CD4-positive, alpha-beta T cell treated with Interleukin-6 for 4 hours (primary cell): ENCODE measurements around the gene NPEPL1.

ENCODE experiments used
- DNase-seq: peaks from one replicate; pipeline ENCODE4 v3.0.0-alpha.2; 2020; ENCODE audit warnings: mixed read lengths

NPEPL1 gene

DNA sequence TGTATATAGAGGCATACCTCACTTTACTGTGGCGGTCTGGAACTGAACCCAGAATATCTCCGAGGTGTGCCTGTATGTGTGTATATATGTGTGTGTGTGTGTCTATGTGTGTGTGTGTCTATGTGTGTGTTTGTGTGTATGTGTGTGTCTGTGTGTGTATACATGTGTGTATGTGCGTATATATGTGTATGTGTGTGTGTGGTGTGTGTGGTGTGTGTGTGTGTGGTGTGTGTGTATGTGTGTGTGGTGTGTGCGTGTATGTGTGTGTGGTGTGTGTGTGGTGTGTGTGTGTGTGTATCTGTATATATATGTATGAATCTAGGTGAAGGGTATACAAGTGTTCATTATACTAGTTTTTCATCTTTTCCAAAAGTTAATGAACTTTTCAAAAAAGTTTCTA is 4.2 kb upstream of the NPEPL1 start:
- no peak for DNase-seq

DNA sequence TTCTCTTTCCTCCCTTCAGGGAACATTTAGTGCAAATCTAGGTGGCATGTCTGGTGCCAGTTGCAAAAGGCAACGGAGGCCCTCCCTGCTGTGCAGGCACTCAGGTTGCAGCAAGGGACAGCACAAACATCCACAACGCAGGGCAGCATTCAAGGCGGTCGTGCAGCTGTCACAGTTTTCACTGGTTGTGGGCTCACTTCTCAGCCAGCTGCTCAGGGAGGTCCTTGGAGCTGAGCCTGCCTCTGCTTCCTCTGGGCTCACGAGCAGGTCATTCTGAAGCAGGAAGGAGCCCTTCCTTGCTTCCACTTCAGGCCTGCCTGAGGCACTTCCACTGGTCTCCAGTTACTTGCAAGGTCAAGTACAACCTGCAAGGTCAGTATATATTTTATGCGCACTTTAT is 3.8 kb upstream of the NPEPL1 start:
- DNase-seq = no peak

DNA sequence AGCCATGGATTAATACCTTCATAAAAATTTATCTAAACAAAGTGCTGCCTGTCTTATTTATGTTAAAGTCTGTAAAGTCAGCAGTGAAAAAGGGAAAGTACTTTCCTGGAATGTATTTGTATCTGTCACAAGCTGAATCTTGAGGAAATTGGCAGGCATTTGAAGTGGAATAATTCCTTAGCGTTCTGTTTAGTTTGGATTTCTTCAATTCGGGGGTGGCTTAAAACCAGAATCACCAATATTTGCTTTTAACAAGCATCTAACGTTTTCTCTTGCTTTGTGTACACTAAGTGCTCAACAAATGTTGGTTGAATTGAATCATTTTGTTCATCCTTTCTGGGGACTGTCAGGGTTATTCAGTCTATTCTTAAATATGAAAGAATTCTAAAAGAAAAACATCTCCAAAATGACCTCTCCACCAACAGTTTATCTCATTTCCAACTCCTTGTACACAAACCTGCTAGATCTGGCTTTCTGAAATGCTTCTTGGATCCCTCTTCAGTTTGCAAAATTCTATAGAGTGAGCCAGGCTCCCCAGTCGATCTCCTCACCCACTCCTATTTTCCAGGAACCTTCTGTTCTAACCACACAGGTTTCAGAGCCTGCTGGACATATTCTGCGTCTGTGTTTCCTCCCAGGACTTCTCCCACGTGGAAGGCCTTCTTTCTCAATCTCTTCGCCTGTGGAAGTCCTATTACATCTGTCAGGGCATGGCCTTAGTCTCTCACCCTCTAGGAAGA is 2.0 kb upstream of the NPEPL1 start:
- DNase-seq = no peak

DNA sequence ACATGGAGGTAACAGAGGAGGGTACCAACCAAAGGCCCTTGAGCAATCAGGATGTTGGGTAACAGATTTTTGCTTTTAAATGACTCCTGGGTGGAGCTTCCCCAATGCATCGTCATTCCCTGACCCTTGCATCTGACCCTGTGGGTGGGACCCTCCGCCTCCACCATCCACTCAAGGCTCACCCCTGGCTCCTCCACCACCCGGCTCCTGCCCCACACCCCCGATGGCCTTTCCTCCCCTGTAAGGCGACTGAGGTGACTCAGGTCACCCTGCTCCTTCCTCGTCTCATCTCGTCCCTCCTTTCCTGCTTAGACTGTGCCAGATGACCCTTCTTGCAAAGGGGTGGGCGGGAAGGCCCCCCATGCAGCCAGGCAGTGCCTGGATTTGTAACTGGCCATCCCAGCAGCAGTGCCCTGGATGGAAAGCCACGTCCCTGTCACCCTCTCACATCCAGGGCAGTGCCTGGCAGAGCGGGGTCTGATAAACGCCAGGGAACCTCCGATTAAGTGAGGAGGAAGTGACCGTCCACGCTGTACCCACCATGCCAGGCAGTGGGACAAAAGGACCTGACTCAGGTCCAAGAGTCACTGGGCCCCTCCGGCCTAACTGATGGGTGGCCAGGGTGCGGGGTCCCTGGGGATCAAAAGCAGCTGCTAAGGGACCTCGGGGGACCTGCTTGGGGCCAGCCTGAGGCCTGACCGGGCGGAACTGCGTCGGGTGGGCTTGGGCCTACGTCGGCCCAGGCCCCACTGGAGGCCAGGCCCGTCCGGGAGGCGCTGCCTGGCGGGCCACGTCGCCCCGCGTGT is 624 bp upstream of the NPEPL1 start:
- peak; percentile 8 for DNase-seq

DNA sequence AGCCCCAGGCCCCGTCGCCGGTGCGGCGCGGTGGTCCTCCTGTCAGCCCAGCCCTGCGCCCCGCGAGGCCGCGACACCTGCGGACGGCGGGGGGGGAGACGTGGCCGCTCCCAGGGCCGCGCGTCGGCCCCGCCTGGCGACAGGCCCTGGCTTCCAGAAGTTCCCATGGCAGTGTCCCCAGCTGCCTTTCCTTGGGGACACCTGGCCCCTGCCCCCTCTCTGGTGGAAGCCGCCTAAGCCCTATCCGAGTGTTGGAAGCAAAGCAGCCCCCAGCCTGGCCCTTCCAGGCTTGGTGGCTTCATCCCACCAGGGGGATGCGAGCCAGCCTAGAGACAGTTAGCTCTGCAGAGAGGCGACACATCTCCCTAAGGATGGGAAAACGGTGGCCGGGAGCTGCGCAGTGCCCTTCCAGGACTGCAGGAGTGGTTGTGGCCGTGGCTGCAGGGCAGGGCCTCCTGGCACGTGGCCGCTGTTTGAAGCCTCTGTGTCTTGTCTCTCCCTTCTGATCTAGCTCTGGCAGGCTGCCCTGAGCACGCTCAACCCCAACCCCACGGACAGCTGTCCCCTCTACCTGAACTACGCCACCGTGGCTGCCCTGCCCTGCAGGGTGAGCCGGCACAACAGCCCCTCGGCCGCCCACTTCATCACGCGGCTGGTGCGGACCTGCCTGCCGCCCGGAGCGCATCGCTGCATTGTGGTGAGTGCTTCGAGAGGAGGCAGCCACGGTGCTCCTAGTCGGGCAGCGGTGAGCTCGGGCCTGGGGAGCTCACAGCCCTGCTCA is 816 bp downstream of the NPEPL1 start:
- DNase-seq = no peak

DNA sequence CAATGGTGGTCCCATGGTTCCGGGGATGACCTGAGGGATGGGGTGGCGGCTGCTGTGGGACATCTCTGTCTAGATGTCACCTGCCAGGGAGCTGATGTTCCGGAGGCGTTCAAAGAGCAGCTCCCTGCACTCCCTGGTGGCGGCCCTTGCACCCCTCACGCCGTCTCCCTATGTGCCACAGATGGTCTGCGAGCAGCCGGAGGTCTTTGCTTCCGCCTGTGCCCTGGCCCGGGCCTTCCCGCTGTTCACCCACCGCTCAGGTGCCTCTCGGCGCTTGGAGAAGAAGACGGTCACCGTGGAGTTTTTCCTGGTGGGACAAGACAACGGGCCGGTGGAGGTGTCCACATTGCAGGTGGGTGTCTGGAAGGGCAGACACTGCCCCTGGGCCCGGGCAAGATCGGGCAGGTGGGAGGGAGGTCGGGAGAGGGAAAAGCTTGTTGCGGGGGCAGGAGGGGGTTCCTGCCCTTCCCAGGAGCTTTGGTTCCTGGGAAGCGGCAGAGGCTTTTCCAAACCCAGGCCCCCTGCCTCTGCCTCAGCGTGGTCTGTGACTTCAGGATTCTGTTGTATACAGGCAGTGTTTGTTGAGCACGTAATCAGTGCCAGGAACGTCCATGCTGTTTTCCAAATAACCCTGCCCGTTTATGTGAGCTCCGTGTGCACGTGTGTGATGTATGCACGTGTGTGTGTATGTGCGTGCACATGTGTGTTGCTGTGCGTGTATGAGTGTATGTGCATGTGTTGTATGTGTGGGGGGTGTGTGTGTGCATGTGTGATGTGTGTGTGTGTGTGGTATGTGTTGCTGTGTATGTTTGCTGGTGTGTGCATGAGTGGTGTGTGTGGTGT is 1.9 kb downstream of the NPEPL1 start:
- no peak for DNase-seq

DNA sequence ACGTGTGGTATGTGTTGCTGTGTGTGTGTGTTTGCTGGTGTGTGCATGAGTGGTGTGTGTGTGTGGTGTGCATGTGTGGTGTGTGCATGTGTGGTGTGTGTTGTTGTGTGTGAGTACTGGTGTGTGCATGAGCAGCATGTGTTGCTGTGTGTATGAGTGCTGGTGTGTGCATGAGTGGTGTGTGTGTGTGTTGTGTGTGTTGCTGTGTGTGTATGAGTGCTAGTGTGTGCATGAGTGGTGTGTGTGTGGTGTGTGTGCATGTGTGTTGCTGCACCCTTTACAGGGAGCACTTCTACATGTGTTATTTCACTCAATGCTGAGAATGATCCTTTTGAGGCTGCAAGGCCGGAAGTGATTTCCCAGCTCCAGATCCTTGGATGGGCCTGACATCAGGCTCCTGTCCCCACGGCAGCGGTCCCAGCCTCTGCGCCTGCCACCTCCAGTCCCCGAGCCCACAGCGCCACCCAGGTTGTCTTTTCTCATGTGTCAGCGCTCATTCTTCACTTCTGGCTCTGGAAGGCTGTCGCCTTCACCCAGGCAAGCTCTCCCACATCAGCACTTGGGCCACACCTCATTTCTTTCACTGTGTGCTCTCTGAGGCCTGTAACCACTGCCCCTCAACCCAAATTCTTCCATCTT is 2.6 kb downstream of the NPEPL1 start:
- no peak for DNase-seq

DNA sequence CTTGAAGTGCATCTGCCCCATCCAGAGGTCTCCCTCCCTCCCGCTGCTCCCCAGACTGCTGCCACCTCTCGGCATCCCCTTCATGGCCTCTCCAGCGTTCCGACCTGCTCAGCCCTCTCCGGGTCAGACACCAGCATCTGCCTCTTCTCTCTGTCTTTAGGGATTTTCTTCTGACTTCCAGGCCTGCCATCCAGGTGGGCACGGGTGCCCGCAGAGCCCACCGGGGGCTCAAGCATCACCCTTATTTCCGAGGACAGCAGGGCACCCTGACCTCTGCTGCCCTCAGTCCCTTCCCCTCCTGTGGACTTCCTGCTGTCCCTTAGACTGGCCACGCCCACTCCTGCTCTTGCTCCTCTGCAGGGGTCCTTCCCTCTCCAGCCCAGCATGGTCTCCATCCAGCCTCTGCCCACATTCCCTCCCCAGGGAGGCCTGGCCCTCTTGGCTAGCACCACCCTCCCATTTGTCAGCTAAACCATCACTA is 3.3 kb downstream of the NPEPL1 start:
- DNase-seq = no peak

DNA sequence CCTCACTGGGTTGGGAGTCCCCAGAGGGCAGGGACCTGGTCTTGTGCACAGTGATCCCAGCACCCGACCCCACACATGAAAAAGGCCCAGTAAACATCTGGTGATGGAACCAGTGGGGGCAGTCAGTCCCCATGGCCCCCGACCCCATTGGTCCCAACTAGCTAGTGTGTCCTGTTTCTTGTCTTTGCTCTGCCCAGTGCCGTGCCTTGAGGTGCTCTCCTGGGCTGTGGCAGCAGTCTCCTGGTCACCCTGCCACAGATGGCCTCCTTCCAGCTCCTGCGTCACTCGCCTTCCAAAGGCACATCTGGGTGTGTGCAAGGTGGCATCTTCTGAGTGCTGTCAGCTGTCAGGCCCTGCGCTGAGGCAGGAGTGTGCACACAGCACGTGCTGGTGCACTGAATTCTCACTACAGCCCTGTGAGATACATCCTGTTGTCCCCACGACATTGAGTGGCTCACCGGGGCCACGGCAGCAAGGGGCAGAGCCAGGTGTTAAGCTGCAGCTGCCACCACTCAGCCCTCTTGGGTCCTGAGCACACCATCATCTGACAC is 3.9 kb downstream of the NPEPL1 start:
- DNase-seq = no peak

DNA sequence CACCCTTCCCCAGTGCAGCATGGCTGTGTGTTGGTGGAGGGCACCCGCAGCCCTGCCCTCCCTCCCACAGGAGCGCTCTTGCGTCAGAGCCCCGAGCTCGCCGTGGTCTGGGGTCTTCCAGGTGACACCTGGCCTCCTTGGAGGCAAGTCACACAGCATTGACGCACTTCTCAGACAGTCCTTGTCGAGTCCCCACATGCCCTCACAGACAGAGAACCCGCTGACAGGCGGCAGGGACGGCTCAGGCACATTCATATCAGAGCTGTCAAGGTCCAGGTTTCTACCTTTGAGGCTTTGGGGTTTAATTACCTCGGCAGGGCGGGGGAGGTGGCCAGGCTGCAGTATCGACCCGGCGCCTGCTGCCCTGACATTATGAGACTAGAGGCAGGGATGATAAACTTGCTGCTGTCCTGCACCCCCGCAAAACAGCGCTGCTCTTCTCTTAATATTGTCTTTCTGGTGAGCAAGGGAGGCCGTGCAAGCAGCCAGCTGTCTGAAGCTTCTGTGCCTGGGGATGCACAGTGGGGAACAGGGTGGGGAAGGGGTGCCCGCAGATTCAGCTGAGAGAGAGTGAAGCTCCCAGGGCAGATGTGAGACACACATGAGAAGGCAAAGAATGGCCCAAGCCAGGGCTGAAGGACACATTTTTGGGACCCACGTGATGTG is 4.7 kb downstream of the NPEPL1 start:
- DNase-seq = no peak

DNA sequence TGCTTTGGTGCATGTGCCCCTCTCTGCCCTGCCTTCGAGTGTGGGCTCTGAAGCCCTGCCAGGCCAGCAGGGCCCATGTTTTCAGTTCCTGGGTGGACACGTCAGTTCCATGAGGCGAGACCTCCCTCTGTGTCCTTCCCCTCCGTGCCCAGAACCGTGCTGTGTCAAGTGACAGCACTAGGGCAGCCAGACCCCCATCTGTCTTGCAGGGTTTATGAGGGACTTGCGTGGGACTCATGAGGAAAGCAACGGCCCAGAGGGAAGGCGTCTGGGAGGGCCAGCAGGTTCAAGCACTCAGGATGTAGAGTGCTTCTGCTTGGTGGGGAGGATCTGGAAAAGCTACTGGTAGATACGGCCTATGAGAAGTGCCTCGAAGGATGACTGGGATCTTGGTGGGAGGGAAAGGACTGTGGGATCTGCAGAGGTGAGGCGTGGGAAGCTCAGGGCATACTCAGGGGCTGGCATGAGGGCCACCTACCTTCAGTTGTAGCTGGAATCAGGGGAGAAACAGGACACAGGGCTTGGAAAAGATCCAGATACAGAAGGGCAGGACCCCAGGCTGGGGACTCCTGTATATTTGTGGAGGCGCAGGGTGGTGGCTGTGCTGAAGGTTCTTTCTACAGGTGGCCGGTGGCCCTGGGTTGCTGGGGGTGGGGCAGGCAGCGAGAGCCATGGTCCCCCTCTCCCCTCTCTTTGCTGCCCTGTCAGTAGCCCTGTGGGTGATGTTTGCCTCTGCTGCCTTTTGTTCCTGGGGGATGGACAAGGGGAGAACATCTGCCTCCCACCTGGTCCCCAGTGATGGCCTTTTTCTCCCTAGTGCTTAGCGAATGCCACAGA is 5.5 kb downstream of the NPEPL1 start:
- no peak for DNase-seq

DNA sequence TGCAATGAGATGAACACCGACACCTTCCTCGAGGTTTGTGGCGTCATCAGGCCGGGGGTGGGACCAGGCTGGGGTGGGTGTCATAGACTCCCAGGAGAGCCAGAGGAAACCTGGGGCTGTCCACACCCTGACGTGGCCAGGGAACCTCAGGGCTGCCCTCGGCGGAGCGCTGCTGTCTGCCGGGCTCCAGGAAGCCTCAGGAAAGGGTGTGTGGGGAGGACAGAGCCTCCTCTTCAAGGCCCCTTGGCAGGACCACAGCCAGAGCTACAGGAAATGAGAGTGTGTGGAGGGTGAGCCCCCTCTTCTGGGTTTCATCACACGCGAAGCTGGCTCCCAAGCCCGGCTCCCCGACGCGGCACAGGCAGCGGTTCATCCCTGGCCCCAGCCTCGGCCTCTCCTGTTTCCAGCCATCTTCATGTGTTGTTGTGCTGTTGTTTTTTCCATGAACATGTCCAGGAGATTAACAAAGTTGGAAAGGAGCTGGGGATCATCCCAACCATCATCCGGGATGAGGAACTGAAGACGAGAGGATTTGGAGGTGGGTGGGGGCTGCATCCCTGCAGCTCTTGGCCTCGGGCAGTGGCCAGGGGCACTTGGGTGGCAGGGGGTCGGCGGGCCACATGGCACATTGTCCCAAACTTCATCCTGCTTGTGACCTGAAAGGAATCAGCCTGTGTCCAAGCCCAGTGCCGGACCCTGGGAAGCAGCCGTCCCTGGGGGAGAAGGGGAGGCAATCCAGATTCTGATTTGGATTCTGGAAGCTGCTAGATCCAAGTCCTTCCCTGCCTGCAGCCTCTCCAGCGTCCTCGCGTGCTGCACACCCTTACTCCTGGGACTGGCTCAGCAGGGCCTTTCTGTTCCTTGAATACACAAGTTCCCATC is 6.4 kb downstream of the NPEPL1 start:
- DNase-seq = no peak

DNA sequence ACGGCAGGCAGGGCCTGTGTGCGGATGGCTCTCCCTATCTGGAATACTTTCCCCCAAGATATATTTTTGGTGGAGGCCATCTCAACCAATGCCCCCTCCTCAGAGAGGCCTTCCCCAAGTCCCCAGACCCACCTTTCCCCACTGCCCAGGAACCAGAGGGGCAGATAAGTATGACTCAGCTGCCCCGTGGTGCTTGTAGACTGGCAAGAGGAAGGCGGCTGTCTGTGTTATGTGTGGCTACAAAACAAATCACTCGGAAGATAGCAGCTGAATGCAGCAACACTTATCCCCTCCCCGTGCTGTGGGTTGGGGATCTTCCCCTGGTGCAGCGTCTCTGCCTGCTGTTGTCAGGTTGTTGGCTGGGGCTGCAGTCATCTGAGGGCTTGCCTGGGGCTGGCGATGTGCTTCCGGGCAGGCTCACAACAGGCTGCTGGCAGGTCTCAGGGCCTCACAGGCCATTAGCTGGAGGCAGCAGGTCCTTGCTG is 7.1 kb downstream of the NPEPL1 start:
- no peak for DNase-seq

DNA sequence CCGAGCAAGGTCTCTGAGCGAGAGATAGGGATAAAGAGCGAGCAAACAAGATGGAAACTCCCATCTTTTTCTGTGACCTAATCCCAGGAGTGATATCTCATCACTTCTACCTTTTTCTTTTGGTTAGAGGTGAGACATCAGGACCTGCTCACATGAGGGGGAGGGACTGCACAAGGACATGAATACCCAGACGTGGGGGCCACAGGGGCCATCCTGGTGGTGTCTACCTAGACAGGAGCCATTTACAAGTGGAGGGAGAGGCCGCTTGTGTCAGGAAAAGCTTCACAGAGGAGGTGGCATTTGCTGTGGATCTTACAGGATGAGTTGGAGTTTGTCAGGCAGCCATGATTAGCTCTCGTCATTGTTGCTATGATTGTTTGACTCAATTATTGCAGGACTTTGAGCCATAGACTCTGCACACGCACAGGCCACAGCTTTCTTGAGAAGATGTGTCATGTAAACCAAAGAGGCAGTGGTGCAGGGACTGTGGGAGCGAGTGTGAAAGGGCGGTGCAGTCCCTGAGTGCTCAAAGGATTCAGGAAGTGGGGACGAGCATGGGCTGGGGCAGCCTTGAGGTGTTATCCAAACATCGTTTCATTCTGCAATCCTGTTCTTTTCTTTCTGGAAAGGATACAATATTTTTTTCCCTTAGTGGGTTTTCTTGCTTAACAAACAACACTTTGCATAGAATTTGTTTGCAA is 7.7 kb downstream of the NPEPL1 start:
- no peak for DNase-seq

DNA sequence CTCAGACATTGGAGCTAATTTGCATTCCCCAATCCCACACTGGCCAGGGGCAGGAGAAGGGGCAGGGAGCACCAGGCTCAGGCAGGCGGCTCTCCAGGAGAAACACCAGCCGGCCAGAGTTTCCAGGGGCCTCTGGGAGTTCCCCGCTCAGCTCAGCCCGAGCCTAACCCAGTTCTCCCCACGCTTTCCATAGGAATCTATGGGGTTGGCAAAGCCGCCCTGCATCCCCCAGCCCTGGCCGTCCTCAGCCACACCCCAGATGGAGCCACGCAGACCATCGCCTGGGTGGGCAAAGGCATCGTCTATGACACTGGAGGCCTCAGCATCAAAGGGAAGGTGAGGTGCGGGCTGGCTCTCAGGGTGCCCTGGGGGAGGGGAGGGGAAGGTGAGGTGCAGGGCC is 8.2 kb downstream of the NPEPL1 start:
- no peak for DNase-seq

DNA sequence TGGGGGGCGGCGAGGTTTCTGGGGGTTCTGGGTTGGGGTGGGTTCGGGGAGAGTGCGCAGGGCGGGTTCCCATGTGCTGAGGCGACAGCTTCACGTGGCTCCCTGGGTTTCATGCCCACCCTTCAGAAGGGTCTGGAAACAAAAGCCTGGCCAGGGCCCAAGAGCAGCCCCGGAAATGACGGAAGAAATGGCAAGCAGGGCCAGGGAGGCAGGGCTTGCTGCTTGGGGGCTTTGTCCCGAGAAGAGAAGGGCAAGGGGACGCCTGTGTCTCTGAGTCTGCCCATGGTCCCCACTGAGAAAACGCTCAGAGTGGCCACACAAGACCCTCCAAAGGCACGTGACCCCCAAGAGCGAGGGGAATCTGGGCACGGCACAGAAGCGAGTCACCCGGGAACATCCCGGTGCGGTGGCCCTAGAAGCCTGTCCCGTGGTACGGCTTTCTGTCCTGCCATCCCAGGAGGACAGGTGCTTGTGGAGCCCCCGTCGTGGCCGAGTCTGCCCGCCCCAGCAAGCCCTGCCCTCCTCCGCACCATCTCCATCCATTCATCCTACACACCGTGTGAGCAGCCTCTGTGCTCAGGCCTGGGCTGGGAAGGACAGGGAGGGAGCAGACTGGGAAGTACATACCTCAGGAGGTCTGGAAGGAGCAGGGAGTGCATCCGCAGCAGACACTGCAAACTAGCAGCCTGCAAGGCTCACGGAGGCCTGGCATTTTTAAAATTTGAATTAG is 9.0 kb downstream of the NPEPL1 start:
- DNase-seq = no peak

DNA sequence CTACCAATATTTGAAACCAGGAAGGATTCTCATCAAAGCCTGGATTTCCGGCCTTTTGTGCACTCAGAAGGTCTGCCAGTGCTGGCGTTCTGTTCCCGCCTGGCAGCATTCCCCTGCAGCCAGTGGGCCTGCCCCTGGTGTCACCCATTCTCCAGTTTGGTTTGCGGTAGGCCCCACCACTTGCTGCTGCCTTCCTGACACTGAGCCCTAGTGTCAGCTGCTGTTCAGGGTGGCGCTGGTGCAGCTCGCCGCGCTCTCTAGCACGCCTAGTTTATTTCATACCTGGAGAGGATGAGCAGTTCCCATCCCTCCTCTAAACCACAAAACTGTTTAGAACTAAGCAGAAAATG is 9.5 kb downstream of the NPEPL1 start:
- no peak for DNase-seq
